Pulmonary artery endothelial cell (primary cell): ENCODE data around the gene NPS. TPM values are rescaled to one million over a fixed set of nuclear protein-coding genes. Genes with fewer than 3 reads are reported as not detected.

Source experiments
- DNase-seq: peaks from one replicate; pipeline ENCODE4 v3.0.0-alpha.2; 2011; ENCODE audit warnings: low read depth, low spot score
- total RNA-seq: library from RNA; depleted of rRNA; stranded (reverse); fragments of >200 nt; gene quantifications from 2 replicates; pipeline ENCODE4 v1.2.3, GENCODE V29; 2014

NPS gene
- total RNA-seq, 1 donor from 2014 or later = not detected

DNA sequence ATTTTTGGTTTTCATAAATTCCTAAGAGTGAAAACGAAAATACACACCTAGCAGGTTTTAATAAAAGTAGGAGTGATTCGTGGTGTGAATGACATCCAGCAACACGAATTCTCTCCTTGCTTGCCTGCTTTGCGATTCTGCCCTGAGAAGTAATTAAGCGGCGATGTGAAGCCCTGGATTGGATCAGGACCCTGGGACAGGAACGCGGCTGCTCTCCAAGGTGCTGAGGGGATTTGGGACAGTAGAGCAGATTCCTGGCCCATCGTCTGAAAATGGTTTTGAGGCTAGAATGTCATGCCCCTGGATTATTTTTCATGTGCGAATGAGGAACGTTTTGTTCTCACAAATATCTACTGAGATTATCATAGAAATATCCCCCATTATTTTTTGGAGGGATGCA is 7.8 kb downstream of the NPS start:
- DNase-seq = no peak

DNA sequence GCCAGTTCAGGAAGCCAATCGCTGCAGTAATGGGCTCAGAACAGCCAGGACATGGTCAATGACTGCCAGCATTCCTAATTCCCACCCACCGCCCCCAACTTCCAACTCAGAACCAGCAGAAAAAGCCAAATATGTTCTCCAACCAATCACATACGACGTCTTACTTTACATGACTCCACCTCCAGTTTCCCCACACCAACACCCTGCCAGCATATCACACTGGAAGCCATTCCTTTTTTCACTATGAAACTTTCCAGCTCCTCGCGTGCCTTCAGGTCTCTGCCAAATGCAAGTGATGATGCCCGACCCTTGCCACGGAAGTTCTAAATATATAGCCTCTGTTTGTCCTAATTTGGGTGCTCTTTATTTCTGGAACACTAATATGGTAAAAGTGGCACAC is 12.5 kb downstream of the NPS start:
- no peak for DNase-seq

DNA sequence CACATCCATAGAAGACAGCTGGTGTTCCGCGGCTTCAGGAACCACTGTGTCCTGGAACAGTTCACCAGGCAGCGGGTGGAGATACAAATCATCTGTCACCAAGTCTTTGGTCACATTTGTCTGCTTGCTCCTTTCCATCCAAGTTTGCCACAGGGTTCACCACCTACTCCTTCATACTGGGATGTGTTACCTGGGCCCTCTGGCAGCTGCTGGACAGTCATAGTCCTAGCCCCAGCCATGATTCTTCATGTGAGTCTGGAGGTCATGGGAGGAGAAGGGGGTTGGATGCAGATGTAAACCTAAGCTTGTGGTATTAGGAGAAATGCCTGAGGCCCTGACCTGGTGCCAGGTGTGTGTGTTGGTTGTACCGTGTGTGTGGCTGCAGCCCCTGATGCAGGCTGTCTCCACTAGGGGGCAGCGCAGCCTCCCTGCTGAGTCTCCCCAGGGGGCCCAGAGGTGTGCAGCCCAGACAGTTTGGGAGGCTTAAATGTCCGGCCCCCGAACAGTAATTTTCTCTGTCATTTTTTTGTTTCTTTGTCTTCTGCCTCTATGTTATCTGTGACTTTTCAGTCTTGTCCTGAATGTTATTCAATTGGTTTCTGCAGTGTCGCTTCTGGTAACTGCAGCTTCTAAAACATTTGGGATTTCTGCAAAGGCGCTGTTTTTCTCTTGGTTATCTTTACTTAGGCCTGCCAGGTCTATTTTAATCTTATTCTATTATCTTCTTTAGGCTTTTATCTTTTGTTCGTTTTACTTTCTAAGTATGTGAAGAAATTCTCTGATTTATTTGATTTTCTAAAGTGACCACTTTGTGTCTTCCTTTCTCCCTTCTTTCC is 14.8 kb downstream of the NPS start:
- DNase-seq = no peak

DNA sequence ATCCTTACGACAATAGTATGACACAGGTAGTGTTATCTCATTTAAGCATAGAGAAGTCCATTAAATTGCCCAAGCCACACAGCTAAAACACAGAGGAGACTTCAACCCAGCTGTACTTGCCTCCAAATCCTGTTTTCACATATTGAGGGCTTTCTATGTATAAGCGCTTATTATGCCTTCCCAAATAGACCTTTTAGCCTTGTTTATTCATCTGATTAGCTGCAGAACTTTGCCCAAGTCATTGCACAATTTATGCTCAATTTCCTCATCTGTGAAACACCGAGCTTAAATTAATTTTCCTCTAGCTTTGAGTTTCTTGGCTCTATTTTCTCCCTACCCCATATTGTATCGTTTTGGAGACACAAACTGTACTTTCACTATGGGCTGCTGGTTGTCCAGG is 15.5 kb downstream of the NPS start:
- no peak for DNase-seq

DNA sequence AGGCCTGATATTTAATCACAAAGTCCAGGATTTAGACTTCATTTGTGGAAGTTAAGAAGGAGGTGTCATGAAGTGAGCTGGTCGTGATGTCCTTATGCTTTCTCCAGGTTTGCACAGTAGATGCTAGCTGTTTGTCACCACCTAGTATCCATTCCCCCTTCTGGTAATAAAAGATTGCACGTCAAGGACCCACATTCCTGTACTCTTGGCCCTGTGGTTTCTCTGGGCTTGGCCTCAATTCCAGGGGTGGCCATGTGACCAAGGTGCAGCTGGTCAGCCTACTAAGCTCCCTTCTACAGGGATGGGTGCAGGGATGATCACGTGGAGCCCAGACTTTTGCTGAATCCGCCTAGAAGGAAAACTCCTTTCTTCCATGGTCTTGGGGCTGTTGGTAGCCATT is 16.5 kb downstream of the NPS start:
- no peak for DNase-seq

DNA sequence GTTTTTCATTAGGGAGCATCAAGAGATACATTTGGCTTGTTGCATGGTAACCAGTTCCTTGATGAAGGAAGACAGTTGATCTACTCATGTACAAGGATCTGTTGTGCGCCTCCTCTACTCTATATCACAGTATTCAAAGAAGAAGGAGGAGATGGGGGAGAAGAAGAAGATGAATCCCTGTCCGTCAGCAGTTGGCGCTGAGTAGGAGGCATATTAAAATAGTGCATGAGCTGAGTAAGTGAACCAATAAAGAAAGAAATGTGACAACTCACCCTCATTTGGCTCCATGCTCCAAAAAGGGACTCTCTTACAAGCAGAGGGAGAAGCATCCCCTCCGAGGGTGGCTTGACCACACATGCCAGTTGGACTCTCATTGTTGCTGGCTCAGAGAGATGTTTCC is 20.1 kb downstream of the NPS start:
- DNase-seq = no peak

DNA sequence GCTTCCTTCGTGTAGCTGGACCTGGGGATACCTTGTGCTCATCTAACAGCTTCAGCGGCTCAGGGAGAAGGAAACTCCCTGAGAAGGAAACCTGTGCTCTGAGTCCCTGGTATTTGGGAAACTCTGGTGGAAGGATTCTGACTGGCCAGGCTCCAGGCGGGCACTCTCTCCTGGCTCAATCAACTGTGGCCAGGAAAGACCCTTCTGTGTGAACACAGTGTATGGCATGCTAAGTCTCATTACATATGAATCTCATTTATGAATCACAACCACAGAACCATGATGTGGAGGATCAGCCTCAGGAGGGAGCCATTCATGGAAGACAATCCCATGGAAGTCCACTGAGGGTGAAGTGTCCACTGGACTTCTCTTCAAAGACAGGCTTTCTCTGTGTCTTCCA is 20.9 kb downstream of the NPS start:
- no peak for DNase-seq

DNA sequence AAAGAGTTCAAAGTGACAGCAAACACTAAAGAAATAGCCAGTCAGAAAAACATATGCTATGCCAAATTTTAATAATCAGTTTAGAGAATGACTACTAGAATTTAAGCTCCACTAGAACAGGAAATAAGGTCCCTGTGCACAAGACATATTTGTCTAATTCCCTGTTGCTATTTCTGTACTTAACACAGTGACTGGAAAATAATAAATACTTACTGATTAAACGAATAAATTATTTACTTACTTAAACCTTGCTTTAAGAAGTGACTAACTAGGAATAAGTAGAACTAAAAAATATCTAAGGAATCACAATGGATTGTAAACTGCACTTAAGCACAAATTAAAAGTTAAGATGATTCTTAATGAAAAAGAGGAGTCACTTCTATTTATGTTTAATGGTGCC is 22.3 kb downstream of the NPS start:
- DNase-seq = no peak

DNA sequence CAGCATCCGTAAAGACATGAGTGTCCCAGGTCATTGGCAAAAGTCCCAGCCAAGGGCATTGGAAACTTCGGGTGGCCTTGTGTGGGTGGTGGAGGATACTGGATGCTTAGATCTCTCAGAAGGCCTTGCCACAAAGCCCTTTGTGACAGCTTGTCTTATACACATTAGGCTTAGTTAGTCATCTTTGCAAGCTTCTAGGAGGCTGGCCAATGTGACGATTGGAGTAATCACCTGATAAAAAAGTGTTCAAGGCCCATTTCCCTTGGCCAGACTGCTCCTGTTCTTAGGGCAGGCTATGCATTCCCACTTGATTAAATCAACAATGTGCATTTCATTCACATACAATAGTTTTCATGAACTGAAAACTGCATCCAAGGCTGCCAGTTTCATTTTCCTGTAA is 26.9 kb downstream of the NPS start:
- DNase-seq = no peak

DNA sequence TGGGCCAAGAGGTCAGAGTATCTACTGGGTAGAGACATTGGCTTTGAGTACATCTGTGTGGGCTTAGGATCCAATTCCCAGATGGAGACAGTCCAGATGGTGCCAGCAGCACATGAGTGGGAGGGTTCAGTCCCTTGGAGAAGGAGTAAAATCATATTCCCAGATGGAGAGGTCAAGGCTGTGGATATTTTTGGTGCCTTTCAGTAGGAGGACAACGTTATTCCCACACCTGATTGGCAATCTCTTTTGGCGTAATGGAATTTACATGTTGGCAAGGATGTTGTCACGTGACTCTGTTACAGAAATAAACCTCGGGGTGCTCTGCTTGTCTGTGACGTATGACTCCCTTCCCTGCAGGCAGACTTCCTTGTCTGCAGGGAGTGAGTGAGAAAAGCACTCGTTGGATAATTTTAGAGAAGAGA is 27.6 kb downstream of the NPS start:
- DNase-seq = no peak

DNA sequence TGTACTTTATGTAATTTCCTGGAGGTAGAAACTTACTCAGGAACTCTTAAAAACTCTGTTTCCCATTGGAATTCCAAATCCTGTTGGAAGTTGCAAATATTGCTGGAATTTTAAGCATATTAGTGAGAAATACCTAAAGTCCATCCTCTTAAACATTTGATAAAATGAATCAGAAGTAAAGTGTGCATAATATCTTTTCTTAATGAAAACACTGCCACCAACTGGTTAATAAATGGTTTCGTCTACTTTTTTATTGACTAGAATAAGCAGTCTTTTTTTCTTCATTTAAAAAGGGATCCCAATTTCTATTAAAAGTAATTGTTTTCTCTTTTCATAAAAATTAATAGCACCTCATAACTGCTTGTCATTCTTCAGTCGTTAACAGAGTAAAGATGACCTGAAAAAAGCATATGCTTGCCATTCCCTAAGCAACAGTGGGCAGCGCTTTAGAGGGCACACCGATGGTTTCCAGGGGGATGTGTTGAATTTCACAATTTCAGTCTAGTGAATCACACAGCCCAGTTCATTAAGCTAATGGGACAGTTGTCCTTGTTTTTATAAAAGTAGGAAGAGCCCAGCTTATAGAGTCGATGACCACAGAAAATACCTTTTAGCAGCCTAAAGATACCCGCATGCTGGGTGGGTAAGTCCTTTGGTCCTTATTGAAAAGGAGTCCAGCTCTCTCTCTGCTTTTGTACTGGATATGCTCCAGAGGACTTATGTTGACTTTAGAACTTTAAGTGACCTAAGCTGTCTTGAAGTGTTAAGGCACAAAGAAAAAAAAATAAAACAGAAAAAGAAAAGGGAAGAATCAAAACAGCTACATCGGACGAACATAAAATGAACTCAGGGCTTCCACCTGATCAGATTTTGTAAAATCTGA is 28.5 kb downstream of the NPS start:
- DNase-seq = no peak

DNA sequence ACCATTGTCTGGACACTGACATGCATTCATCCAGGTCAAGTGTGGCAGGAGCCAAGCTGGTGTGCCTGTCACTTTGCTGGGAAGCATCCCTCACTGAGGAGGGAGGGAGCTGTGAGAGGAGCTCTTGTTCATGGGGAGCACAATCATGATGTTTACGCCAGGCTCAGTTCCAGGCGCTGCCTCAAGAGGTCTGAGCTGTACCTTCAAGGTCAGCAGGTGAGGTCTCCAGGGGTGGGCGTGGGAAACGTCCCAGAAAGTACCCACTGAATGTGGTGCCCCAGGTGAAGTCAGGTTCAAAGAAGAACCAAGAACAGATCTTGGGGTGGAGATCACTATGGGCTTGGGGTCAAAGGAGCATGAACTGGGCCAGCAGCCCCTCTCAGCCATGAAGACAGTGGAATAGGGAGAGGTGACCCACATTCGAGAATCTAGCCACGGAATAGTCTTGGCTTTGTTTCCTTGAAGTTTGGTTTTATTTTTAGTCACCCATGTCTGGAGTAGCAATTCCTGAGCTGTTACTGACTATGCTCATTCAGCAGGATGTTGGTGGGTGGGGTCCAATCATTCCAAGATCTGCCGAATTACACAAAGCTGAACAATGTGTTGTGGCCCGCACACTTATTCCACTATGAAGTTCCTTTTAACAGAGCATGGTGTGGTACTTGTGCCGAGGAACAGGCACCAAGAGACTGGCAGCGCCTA is 29.3 kb downstream of the NPS start:
- no peak for DNase-seq

DNA sequence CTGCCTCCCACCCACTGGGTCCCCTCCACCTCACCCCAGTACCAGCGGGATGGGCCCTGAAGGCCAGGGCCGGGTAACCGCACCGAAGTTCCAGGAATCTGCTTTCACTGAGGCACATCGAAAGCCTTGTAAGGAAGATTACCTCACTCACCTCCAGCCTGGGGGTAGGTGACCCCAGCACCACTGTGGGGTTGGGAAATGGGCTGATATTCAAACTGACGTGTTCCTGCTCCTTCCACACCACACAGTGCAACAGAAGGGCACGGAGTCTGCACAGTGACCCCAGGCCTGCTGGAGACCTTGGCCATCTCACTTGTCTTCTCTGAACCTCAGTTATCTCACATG is 29.8 kb downstream of the NPS start:
- no peak for DNase-seq

DNA sequence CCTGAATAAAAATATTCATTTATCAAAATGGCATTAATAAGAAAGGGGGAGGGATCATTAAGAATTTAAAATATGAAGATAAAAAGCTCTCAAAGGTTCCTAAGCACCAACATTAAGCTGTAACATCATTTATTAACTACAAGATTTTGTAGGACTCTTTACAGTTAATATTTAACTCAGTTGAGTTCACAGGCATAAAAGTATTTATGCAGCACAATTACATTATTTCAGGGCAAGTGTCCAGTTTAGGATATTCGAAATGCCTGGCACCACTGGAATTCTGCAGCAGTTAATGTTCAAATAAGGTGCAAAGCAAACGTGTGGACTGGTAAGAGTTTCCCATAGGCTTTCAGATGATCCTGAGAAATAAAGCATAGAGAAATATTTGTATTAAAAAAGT is 30.5 kb downstream of the NPS start:
- no peak for DNase-seq

DNA sequence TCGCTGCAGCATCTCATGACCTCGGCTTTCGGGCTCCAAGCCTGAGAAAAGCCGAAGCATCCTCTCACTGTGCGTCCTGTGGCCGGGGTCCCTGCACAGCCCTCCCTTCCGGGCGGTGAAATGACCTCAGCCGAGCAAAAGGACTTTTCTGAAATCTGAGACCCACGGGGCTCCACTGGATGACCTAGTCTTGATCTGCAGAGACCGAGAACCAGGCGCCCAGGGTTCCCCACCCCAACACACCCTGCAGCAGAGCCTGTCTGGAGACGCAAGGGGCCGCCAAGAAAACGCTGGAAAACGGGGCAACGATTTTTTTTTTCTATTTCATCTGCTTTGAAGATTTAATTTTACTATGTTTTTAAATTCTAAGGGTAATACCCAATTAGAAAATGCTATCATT is 31.7 kb downstream of the NPS start:
- no peak for DNase-seq

DNA sequence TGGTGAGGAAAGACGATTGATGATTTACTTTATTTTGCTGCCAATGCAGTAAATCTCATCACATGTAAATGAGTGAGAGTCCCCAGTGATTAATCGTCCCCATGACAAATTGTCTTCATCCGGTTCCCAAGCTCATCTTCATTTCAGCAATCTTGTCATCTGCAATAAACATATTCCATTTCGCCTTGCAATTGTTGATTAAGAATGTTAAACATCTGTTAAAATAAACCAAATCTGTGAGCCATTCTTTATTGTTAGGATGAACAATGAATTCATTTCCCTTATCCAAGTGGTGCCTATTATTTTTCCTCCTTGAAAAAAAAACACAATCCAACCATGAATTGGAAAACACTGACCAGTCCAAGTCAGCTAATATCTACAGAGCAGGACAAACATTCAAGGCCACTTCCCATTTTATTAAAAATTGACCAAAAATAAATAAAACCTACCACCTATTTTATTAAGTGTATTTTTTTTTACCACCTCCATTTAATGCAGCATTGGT is 36.5 kb downstream of the NPS start:
- DNase-seq = no peak

DNA sequence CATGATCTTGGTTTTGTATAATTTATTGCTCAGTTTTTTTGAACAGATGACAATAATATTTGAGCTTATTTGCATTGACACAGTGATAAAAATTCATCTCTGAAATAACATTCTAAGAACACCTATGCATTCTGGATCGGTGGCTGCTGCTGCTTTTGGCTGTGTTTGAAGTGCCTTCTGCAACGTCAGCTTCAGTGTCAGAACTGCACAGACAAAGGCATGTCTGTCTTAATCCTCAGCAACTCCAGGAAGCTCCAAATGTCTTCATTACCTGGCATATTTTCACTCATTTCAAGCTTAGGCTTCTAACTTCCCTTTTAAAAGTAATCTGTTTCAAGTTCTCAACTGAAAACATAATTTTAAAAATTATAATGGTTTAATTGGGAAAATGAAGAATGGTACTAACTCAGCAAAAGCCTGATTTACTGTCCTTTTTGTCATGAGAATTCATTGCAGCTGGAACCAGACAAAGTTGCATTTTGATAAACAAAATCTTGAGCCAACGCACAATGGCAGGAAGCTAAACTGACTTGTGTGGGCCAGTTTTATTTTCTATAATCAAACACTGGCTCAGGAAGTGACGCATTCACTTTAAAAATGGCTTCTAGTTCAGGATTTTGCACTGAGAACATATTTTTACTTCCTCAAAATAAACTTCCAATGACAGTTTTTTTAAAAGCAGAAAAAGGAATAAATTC is 38.7 kb downstream of the NPS start:
- peak; percentile 3 for DNase-seq

DNA sequence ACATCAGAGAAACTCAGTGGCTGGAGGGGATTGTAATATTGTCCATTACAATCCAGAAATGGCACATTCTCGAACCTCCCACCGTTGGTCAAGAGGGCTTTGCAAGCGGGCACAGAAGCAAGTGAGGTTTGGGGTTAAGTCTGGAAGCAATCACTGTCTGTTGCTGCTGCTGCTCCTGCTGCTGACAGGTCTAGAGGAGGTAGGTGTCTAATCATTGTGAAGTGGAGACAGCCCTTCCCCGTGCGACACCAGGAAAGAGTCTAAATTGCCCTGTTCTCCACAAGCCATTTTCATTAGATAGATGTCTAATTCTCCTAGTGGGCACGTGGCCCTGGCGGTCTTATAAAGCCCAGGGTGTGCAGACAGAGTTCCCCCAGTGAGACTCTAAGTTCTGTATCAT is 43.5 kb downstream of the NPS start:
- no peak for DNase-seq

DNA sequence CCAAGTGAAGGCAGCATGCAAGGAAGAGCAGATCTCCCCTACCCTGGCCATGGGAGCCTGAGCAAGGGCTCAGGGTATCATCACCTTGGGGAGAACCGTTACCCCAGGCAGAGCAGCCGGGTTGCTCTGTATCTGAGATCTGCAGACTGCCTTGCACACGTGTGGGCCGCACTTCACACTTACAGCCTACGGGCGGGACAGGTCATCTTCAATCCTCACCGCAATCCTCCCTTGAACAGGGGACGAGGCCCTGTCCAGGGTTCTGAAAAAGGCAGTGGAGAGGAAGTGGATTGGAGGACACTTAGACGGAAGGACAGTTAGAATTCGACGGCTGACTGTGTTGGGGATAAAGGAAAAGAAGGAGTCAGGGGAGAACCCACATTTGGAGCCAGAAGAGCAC is 51.4 kb downstream of the NPS start:
- no peak for DNase-seq
